Lower leg skin (tissue), 3 donors: ENCODE results near the gene SLC2A8.

ENCODE experiments used
- POLR2A ChIP-seq, 2 donors: fragments of 450-650 bp; IDR thresholded peaks; one replicate each; pipeline ENCODE4 v1.6.1; 2016 to 2017; ENCODE audit warnings: antibody characterized with exemption in 2 of 2, mild to moderate bottlenecking in 1 of 2, moderate library complexity in 1 of 2
- TF ChIP-seq, protein P1 (sequence below), 3 donors: fragments of 450-650 bp; IDR thresholded peaks; one replicate each; pipeline ENCODE4 v1.5.1; 2016; ENCODE audit warnings: antibody characterized with exemption in 3 of 3, mild to moderate bottlenecking in 3 of 3, moderate library complexity in 2 of 3

DNA sequence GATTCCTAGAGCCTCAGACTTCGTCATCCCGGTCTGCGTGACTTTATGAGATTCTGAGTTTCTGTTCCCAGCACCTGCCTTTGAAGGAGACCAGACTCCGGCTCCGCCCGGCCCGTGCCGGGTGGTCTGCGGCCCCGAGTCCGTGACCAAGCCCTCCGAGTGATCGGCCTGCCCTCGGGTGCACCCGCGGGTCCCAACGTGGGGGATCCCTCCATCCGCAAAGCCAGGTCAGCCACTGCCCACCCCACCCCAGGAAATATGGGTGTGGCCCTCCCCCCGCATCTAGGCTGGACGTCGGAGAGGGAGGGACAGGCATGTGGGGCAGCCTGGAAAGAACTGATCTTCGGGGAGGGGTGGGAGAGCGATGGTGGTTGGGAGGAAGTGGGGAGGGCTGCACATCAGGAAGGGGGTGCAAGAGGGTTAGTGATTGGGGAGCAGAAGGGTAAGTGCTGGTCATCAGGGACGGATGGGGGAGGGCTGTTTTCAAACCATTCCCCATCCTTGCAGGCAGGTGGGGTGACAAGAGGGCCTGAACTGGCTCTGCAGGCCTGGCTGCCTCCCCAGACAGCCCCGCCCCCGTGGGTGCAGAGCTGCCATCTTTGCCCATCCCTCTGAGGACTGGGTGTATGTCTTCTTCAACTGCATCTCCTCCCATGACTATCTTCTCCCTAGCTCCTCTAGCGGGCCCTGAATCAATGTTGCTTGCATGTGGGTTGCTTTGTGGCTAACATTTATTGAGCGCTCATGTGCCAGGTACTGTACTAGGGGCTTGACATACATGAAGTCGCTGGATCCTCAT is 55.1 kb downstream of the SLC2A8 start:
- TF ChIP-seq, protein P1, sequence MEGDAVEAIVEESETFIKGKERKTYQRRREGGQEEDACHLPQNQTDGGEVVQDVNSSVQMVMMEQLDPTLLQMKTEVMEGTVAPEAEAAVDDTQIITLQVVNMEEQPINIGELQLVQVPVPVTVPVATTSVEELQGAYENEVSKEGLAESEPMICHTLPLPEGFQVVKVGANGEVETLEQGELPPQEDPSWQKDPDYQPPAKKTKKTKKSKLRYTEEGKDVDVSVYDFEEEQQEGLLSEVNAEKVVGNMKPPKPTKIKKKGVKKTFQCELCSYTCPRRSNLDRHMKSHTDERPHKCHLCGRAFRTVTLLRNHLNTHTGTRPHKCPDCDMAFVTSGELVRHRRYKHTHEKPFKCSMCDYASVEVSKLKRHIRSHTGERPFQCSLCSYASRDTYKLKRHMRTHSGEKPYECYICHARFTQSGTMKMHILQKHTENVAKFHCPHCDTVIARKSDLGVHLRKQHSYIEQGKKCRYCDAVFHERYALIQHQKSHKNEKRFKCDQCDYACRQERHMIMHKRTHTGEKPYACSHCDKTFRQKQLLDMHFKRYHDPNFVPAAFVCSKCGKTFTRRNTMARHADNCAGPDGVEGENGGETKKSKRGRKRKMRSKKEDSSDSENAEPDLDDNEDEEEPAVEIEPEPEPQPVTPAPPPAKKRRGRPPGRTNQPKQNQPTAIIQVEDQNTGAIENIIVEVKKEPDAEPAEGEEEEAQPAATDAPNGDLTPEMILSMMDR (IDR thresholded peaks at IDR 0.05) = no peak
- no peak for TF ChIP-seq POLR2A (IDR thresholded peaks at IDR 0.05)
